SK-N-SH treated with all-trans-retinoic acid at 6 μM for 48 hours (cell line): ENCODE measurements around the gene AP4E1.

Source experiments
- BACH2 ChIP-seq: fragments of 250-450 bp; sonication (Bioruptor Pico); IDR thresholded peaks from 2 replicates; pipeline ENCODE4 v1.9.0; 2021; ENCODE audit warnings: mild to moderate bottlenecking, borderline replicate concordance
- ISL1 ChIP-seq: fragments of 250-450 bp; sonication (Bioruptor Pico); IDR thresholded peaks from 2 replicates; pipeline ENCODE4 v2.1.2; 2022; ENCODE audit warnings: mild to moderate bottlenecking, moderate library complexity
- PPARA ChIP-seq: fragments of 250-450 bp; sonication (Bioruptor Pico); IDR thresholded peaks from 2 replicates; pipeline ENCODE4 v1.5.0; 2020; ENCODE audit warnings: mild to moderate bottlenecking, borderline replicate concordance
- RARB ChIP-seq: fragments of 250-450 bp; sonication (Bioruptor Pico); IDR thresholded peaks from 2 replicates; pipeline ENCODE4 v1.8.0; 2021; ENCODE audit warnings: mild to moderate bottlenecking, moderate library complexity
- SNAI2 ChIP-seq: fragments of 250-450 bp; sonication (Bioruptor Pico); IDR thresholded peaks from 2 replicates; pipeline ENCODE4 v1.5.0; 2020; ENCODE audit warnings: mild to moderate bottlenecking, moderate library complexity
- TCF4 ChIP-seq: fragments of 250-450 bp; sonication (Bioruptor Pico); IDR thresholded peaks from 2 replicates; pipeline ENCODE4 v1.8.0; 2021; ENCODE audit warnings: mild to moderate bottlenecking, moderate library complexity, borderline replicate concordance
- ZFP3 ChIP-seq: fragments of 250-450 bp; sonication (Bioruptor Pico); IDR thresholded peaks from 2 replicates; pipeline ENCODE4 v1.5.0; 2020; ENCODE audit warnings: mild to moderate bottlenecking, moderate library complexity
- ZFP30 ChIP-seq: fragments of 450-650 bp; formaldehyde crosslinking; IDR thresholded peaks from 2 replicates; pipeline ENCODE4 v1.5.0; 2022; ENCODE audit warnings: mild to moderate bottlenecking, moderate library complexity
- ZNF70 ChIP-seq: fragments of 450-650 bp; formaldehyde crosslinking; IDR thresholded peaks from 2 replicates; pipeline ENCODE4 v1.5.0; 2020; ENCODE audit warnings: mild to moderate bottlenecking, moderate library complexity
- TF ChIP-seq, protein P1 (sequence below): fragments of 250-450 bp; sonication (Bioruptor Pico); IDR thresholded peaks from 2 replicates; pipeline ENCODE4 v1.5.1; 2020; ENCODE audit warnings: low read depth, mild to moderate bottlenecking, moderate library complexity
- TF ChIP-seq, protein P2 (sequence below): fragments of 250-450 bp; sonication (Bioruptor Pico); IDR thresholded peaks from 2 replicates; pipeline ENCODE4 v1.8.0; 2020; ENCODE audit warnings: mild to moderate bottlenecking, moderate library complexity, borderline replicate concordance

DNA sequence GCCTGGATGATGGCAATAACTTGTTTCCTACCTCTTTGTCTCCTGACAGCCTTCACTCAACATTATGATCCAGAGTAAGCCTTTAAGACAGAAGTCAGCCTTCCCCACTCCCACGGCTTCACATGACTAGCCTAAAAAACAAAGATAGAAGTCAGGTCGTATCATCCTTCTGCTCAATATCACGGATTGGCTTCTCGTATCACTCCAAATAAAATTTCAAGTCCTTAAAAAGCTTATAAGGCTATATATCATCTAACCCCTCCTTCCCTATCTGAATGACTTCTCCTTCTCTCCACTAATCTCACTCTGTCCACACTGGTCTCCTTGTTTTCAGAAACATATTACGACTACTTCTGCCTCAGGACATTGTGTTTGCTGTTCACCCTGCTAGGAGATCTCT is 47.7 kb upstream of the AP4E1 start:
- TF ChIP-seq, protein P1, sequence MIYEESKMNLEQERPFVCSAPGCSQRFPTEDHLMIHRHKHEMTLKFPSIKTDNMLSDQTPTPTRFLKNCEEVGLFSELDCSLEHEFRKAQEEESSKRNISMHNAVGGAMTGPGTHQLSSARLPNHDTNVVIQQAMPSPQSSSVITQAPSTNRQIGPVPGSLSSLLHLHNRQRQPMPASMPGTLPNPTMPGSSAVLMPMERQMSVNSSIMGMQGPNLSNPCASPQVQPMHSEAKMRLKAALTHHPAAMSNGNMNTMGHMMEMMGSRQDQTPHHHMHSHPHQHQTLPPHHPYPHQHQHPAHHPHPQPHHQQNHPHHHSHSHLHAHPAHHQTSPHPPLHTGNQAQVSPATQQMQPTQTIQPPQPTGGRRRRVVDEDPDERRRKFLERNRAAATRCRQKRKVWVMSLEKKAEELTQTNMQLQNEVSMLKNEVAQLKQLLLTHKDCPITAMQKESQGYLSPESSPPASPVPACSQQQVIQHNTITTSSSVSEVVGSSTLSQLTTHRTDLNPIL (CRISPR knock-in tag) = no peak
- TF ChIP-seq ISL1 (CRISPR knock-in tag) (no peak), PPARA (CRISPR knock-in tag) (no peak), TCF4 (CRISPR knock-in tag) (no peak), BACH2 (CRISPR knock-in tag) (no peak), ZNF70 (CRISPR knock-in tag) (no peak), ZFP30 (CRISPR knock-in tag) (no peak), SNAI2 (CRISPR knock-in tag) (no peak), RARB (CRISPR knock-in tag) (no peak), ZFP3 (CRISPR knock-in tag) (no peak)
- TF ChIP-seq, protein P2, sequence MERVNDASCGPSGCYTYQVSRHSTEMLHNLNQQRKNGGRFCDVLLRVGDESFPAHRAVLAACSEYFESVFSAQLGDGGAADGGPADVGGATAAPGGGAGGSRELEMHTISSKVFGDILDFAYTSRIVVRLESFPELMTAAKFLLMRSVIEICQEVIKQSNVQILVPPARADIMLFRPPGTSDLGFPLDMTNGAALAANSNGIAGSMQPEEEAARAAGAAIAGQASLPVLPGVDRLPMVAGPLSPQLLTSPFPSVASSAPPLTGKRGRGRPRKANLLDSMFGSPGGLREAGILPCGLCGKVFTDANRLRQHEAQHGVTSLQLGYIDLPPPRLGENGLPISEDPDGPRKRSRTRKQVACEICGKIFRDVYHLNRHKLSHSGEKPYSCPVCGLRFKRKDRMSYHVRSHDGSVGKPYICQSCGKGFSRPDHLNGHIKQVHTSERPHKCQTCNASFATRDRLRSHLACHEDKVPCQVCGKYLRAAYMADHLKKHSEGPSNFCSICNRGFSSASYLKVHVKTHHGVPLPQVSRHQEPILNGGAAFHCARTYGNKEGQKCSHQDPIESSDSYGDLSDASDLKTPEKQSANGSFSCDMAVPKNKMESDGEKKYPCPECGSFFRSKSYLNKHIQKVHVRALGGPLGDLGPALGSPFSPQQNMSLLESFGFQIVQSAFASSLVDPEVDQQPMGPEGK (CRISPR knock-in tag) = no peak
